HepG2 (cell line): ENCODE measurements around the gene RUNDC1. TPM values are rescaled to one million over a fixed set of nuclear protein-coding genes. Genes with fewer than 3 reads are reported as not detected.

Source experiments
- ERF ChIP-seq: IDR thresholded peaks from 2 replicates; pipeline ENCODE4 v1.6.1; 2018; ENCODE audit warnings: missing biosample characterization, missing genetic modification reagents
- GATAD2A ChIP-seq: IDR thresholded peaks from 2 replicates; pipeline ENCODE4 v1.6.1; 2016
- KAT2B ChIP-seq: fragments of 150-350 bp; IDR thresholded peaks from 2 replicates; pipeline ENCODE4 v1.6.1; 2014; ENCODE audit warnings: low read depth, low read length, borderline replicate concordance
- KLF9 ChIP-seq: IDR thresholded peaks from 2 replicates; pipeline ENCODE4 v1.6.1; 2016; ENCODE audit warnings: low read depth
- MAFK ChIP-seq, 2 experiments: IDR thresholded peaks in 1 of 2; conservative IDR thresholded peaks in 1 of 2; 2 replicates each; pipeline ENCODE4 v1.6.1; 2011; ENCODE audit warnings: improper control_type of control experiment in 2 of 2, low read length in 2 of 2
- MED1 ChIP-seq: sonication (generic); formaldehyde crosslinking; IDR thresholded peaks from 2 replicates; pipeline ENCODE4 v1.4.0; 2020; ENCODE audit warnings: missing genetic modification reagents
- PITX1 ChIP-seq: sonication (generic); formaldehyde crosslinking; IDR thresholded peaks from 2 replicates; pipeline ENCODE4 v1.5.1; 2020; ENCODE audit warnings: mild to moderate bottlenecking, missing genetic modification reagents
- RBFOX2 ChIP-seq: fragments of 200-400 bp; formaldehyde crosslinking; IDR thresholded peaks from 2 replicates; pipeline ENCODE4 v1.6.1; 2017; ENCODE audit warnings: low read depth, mild to moderate bottlenecking, low read length
- SCMH1 ChIP-seq: sonication (generic); formaldehyde crosslinking; IDR thresholded peaks from 2 replicates; pipeline ENCODE4 v1.9.0; 2021; ENCODE audit warnings: missing genetic modification reagents, mild to moderate bottlenecking, borderline replicate concordance
- SNAPC2 ChIP-seq: sonication (generic); formaldehyde crosslinking; IDR thresholded peaks from 2 replicates; pipeline ENCODE4 v1.8.1; 2022; ENCODE audit warnings: mild to moderate bottlenecking, missing genetic modification reagents
- SOX6 ChIP-seq, 2 experiments: fragments of 450-650 bp in 1 of 2; sonication (generic) in 1 of 2; formaldehyde crosslinking in 1 of 2; IDR thresholded peaks; 2 replicates each; pipeline versions ENCODE4 v1.4.0 to v1.6.1; 2017 to 2020; ENCODE audit warnings: antibody characterized with exemption in 1 of 2, mild to moderate bottlenecking in 1 of 2, missing genetic modification reagents in 1 of 2
- TAF15 ChIP-seq: fragments of 200-400 bp; formaldehyde crosslinking; IDR thresholded peaks from one replicate; pipeline ENCODE4 v1.6.1; 2018; ENCODE audit warnings: mild to moderate bottlenecking, low read depth, low read length; ENCODE audit not compliant: poor library complexity, severe bottlenecking
- ZMYM2 ChIP-seq: sonication (generic); formaldehyde crosslinking; IDR thresholded peaks from 2 replicates; pipeline ENCODE4 v1.8.0; 2022; ENCODE audit warnings: mild to moderate bottlenecking, missing genetic modification reagents
- ZNF292 ChIP-seq: sonication (generic); formaldehyde crosslinking; IDR thresholded peaks from 2 replicates; pipeline ENCODE4 v1.8.1; 2022; ENCODE audit warnings: mild to moderate bottlenecking, low read depth, missing genetic modification reagents, borderline replicate concordance
- ZNF530 ChIP-seq: sonication (generic); formaldehyde crosslinking; IDR thresholded peaks from 2 replicates; pipeline ENCODE4 v1.5.0; 2020; ENCODE audit warnings: low read depth, mild to moderate bottlenecking, missing genetic modification reagents
- ZNF564 ChIP-seq: sonication (generic); formaldehyde crosslinking; IDR thresholded peaks from 2 replicates; pipeline ENCODE4 v1.8.1; 2023; ENCODE audit warnings: mild to moderate bottlenecking, missing genetic modification reagents
- ZNF589 ChIP-seq: sonication (generic); formaldehyde crosslinking; conservative IDR thresholded peaks from 2 replicates; pipeline ENCODE4 v1.8.0; 2022; ENCODE audit warnings: mild to moderate bottlenecking, moderate library complexity, missing genetic modification reagents
- ZNF614 ChIP-seq: IDR thresholded peaks from 2 replicates; pipeline ENCODE4 v1.6.1; 2018; ENCODE audit warnings: missing biosample characterization, missing genetic modification reagents, inconsistent platforms, borderline replicate concordance
- ZSCAN30 ChIP-seq: sonication (generic); formaldehyde crosslinking; IDR thresholded peaks from 2 replicates; pipeline ENCODE4 v1.5.0; 2020; ENCODE audit warnings: mild to moderate bottlenecking, missing genetic modification reagents
- polyA plus RNA-seq, 8 experiments: library from polyadenylated mRNA; depleted of rRNA in 3 of 8; stranded (reverse) in 7 of 8; unstranded in 1 of 8; fragments of >200 nt; fragmentation: Illumina TruSeq in 4 of 8; extraction: Trizol in 4 of 8; gene quantifications; 2 replicates each; pipeline versions ENCODE4 v1.2.1 to v1.2.3, GENCODE V29; 2011 to 2016; ENCODE audit warnings: low read depth in 4 of 8, missing spikeins in 1 of 8, mixed read lengths in 1 of 8; ENCODE audit not compliant: insufficient read depth in 1 of 8
- total RNA-seq, 5 experiments: library from RNA; depleted of rRNA; stranded (reverse); fragments of >200 nt; fragmentation: Illumina TruSeq; extraction: Trizol; gene quantifications; 2 replicates each; pipeline ENCODE4 v1.2.3, GENCODE V29; 2016; ENCODE audit warnings: low read depth in 1 of 5
- TF ChIP-seq, protein P1 (sequence below): sonication (generic); formaldehyde crosslinking; IDR thresholded peaks from 2 replicates; pipeline ENCODE4 v1.4.0; 2020; ENCODE audit warnings: mild to moderate bottlenecking, missing genetic modification reagents
- TF ChIP-seq, protein P2 (sequence below): sonication (generic); formaldehyde crosslinking; IDR thresholded peaks from 2 replicates; pipeline ENCODE4 v1.4.0; 2020; ENCODE audit warnings: mild to moderate bottlenecking, missing genetic modification reagents, borderline replicate concordance
- TF ChIP-seq, protein P3 (sequence below): sonication (generic); formaldehyde crosslinking; IDR thresholded peaks from 2 replicates; pipeline ENCODE4 v1.8.1; 2022; ENCODE audit warnings: low read depth, mild to moderate bottlenecking, missing genetic modification reagents
- TF ChIP-seq, protein P4 (sequence below): sonication (generic); formaldehyde crosslinking; IDR thresholded peaks from 2 replicates; pipeline ENCODE4 v1.8.1; 2023; ENCODE audit warnings: mild to moderate bottlenecking, inconsistent platforms, moderate library complexity, missing genetic modification reagents, borderline replicate concordance

Gene RUNDC1
- total and polyA plus RNA-seq, 2 of the 13 experiments (the other 11 are each of a cell fraction or from before 2014, with no cell fraction given): 10.3 to 11.4 TPM

DNA sequence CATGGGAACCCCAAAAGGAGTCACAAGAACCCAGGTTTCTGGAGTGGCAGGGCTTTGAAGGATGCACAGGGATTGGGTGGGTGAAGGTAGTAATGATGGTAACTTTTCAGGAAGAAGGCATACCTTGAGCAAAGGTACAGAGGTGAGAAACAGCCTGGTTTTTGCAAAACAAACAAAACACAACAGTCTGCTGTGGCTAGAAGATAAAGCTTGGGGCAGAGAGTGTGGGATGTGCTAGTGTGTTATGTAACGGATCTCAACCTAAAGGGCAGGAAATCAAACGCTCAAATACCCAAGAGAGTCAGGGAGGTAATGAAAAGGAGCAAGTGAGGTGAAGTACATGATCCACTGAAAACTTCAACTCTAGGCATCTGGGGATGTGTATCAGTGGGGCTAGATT is 5.1 kb upstream of the RUNDC1 start (continued):
- TF ChIP-seq SCMH1 (CRISPR knock-in tag) (no peak), ZNF292 (CRISPR knock-in tag) (no peak), SNAPC2 (no peak), ZNF614 (CRISPR knock-in tag) (no peak), GATAD2A (peak; percentile 39; the same call in 1 of the 2 replicates), RBFOX2 (no peak), MAFK (conservative IDR thresholded peaks at IDR 0.05 in 1 of 2, IDR thresholded peaks at IDR 0.05 in 1 of 2; ENCODE audit: low read length in 2 of 2) (no peak), SOX6 (IDR thresholded peaks at IDR 0.05) (no peak), SOX6 (CRISPR knock-in tag; IDR thresholded peaks at IDR 0.05) (peak; percentile 69), ZNF589 (CRISPR knock-in tag) (no peak), KLF9 (CRISPR knock-in tag) (no peak), ZMYM2 (CRISPR knock-in tag) (no peak), ZSCAN30 (CRISPR knock-in tag) (no peak), ZNF564 (CRISPR knock-in tag) (no peak), ERF (CRISPR knock-in tag) (peak; percentile 34; the same call in 1 of the 2 replicates), KAT2B (no peak), MED1 (CRISPR knock-in tag) (0 out of 2 replicates have a peak, but pooled peaks have one; percentile 10), ZNF530 (CRISPR knock-in tag) (no peak), PITX1 (CRISPR knock-in tag) (0 out of 2 replicates have a peak, but pooled peaks have one; percentile 22), TAF15 (no peak)
- TF ChIP-seq, protein P1, sequence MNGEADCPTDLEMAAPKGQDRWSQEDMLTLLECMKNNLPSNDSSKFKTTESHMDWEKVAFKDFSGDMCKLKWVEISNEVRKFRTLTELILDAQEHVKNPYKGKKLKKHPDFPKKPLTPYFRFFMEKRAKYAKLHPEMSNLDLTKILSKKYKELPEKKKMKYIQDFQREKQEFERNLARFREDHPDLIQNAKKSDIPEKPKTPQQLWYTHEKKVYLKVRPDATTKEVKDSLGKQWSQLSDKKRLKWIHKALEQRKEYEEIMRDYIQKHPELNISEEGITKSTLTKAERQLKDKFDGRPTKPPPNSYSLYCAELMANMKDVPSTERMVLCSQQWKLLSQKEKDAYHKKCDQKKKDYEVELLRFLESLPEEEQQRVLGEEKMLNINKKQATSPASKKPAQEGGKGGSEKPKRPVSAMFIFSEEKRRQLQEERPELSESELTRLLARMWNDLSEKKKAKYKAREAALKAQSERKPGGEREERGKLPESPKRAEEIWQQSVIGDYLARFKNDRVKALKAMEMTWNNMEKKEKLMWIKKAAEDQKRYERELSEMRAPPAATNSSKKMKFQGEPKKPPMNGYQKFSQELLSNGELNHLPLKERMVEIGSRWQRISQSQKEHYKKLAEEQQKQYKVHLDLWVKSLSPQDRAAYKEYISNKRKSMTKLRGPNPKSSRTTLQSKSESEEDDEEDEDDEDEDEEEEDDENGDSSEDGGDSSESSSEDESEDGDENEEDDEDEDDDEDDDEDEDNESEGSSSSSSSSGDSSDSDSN (CRISPR knock-in tag): no peak
- TF ChIP-seq, protein P2, sequence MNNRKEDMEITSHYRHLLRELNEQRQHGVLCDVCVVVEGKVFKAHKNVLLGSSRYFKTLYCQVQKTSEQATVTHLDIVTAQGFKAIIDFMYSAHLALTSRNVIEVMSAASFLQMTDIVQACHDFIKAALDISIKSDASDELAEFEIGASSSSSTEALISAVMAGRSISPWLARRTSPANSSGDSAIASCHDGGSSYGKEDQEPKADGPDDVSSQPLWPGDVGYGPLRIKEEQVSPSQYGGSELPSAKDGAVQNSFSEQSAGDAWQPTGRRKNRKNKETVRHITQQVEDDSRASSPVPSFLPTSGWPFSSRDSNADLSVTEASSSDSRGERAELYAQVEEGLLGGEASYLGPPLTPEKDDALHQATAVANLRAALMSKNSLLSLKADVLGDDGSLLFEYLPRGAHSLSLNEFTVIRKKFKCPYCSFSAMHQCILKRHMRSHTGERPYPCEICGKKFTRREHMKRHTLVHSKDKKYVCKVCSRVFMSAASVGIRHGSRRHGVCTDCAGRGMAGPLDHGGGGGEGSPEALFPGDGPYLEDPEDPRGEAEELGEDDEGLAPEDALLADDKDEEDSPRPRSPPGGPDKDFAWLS (CRISPR knock-in tag): no peak
- TF ChIP-seq, protein P3, sequence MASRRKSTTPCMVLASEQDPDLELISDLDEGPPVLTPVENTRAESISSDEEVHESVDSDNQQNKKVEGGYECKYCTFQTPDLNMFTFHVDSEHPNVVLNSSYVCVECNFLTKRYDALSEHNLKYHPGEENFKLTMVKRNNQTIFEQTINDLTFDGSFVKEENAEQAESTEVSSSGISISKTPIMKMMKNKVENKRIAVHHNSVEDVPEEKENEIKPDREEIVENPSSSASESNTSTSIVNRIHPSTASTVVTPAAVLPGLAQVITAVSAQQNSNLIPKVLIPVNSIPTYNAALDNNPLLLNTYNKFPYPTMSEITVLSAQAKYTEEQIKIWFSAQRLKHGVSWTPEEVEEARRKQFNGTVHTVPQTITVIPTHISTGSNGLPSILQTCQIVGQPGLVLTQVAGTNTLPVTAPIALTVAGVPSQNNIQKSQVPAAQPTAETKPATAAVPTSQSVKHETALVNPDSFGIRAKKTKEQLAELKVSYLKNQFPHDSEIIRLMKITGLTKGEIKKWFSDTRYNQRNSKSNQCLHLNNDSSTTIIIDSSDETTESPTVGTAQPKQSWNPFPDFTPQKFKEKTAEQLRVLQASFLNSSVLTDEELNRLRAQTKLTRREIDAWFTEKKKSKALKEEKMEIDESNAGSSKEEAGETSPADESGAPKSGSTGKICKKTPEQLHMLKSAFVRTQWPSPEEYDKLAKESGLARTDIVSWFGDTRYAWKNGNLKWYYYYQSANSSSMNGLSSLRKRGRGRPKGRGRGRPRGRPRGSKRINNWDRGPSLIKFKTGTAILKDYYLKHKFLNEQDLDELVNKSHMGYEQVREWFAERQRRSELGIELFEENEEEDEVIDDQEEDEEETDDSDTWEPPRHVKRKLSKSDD: no peak
- TF ChIP-seq, protein P4, sequence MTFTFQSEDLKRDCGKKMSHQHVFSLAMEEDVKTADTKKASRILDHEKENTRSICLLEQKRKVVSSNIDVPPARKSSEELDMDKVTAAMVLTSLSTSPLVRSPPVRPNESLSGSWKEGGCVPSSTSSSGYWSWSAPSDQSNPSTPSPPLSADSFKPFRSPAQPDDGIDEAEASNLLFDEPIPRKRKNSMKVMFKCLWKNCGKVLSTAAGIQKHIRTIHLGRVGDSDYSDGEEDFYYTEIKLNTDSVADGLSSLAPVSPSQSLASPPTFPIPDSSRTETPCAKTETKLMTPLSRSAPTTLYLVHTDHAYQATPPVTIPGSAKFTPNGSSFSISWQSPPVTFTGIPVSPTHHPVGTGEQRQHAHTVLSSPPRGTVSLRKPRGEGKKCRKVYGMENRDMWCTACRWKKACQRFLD (CRISPR knock-in tag): no peak
